GM13976 (cell line): ENCODE results near the gene PILRB.
"Not testable (repeated sequence)": the region's sequence is repeated elsewhere in the genome, so short reads cannot be mapped to it uniquely, and the experiment has no call there.

Source experiments
- DNase-seq: peaks from one replicate; pipeline ENCODE4 v3.0.0; 2012; ENCODE audit warnings: low spot score
- CTCF ChIP-seq: IDR thresholded peaks from 2 replicates; pipeline ENCODE4 v1.5.1; 2012; ENCODE audit warnings: borderline replicate concordance, mild to moderate bottlenecking; ENCODE audit not compliant: insufficient read depth; ENCODE audit errors: extremely low read depth, missing control alignments, control extremely low read depth
- in situ Hi-C: fragments of 300-500 bp; cut with MboI; formaldehyde crosslinking; loops from one replicate; pipeline ENCODE4 v1.12.0; 2022; ENCODE audit warnings: low sequenced_read_pairs, mixed read lengths, inconsistent platforms; ENCODE audit not compliant: unreplicated experiment

Gene PILRB

DNA sequence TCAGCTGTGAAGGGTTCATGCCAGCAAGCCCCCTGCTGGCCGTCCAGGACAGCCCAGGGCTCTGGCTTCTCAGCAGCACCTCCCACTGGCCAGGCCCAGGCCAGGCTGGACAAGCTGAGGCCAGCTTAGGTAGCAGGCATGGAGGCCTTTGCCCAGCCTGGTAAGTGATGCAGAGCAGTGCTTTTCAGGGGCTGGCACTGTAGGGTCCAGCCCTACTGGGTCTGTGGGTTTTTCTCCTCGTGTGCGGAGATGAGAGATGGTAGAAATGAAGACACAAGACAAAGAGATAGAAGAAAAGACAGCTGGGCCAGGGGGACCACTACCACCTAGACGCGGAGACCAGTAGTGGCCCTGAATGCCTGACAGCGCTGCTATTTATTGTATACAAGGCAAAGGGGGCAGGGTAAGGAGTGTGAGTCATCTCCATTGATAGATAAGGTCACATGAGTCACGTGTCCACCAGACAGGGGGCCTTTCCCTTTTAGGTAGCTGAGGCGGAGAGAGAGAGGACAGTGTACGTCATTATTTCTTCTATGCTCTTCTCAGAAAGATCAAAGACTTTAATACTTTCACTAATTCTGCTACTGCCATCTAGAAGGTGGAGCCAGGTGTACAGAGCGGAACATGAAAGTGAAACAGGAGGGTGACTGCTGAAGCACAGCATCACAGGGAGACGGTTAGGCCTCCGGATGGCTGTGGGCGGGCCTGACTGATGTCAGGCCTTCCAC is 13.2 kb upstream of the PILRB start:
- in situ Hi-C loops, DNase-seq: not testable (repeated sequence)
- TF ChIP-seq CTCF: peak; percentile 37

DNA sequence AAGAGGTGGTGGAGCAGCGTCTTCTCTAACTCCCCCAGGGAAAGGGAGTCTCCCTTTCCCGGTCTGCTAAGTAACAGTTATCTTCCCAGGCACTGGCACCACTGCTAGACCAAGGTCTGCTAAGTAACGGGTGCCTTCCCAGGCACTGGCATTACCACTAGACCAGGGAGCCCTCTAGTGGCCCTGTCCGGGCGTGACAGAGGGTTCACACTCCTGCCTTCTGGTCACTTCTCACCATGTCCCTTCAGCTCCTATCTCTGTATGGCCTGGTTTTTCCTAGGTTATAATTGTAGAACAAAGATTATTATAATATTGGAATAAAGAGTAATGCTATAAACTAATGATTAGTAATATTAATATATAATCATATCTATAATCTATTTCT is 12.6 kb upstream of the PILRB start:
- in situ Hi-C loops, DNase-seq: not testable (repeated sequence)
- peak; percentile 41 for TF ChIP-seq CTCF

GRCh38 chr7:100346921-100347320 is 11.0 kb upstream of the PILRB start:
- DNase-seq: no peak
- in situ Hi-C loops: no loop called here
- TF ChIP-seq CTCF: no peak

GRCh38 chr7:100348805-100349204 is 9.1 kb upstream of the PILRB start:
- no peak for TF ChIP-seq CTCF
- in situ Hi-C loops: no loop called here
- no peak for DNase-seq

- in situ Hi-C loops: no loop called here
- DNase-seq: no peak
- no peak for TF ChIP-seq CTCF
These were observed 8.2 kb upstream of the PILRB start for GRCh38 chr7:100349757-100350156.

GRCh38 chr7:100351657-100352058 is 6.3 kb upstream of the PILRB start:
- TF ChIP-seq CTCF: no peak
- in situ Hi-C loops: no loop called here
- no peak for DNase-seq

- in situ Hi-C loops, DNase-seq: not testable (repeated sequence)
These were observed 5.6 kb upstream of the PILRB start for GRCh38 chr7:100352230-100352781.
